Measurements from ENCODE around the gene PRELID2. TPM values are rescaled to one million over a fixed set of nuclear protein-coding genes. Genes with fewer than 3 reads are reported as not detected.
A peak's percentile ranks its signal among the peaks of the same experiment; 100 is the strongest.

The PRELID2 gene
- total RNA-seq, 1 experiment from 2014 or later, result 26.0 TPM

DNA sequence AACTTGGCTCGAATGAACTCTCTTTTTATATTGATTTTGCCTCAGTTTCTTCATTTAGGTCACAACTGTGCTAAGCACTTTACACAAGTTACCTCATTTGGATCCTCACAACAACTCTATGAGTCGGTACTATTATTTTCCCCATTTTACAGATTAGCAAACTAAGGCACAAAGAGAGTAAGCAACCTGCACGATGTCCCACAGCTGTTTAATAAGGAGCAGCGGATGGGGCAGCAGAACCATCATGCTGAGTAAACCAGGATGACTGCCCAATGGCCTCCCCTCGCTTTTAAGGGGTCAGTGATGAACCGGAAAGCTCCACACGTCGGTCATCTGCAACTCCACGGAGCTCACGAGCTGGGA, 607 bp downstream of the PRELID2 start:
- ChIA-PET CTCF (interaction anchor here (1.0 to 1.9 kb wide), 4 partner anchors 9 to 207 kb away, joined by 3 to 8 read pairs (median 6); no protein-coding TSS in a partner anchor), POLR2A (interaction anchor here (1.6 kb wide), 1 partner anchor 191 kb away, joined by 4 read pairs; no protein-coding TSS in a partner anchor)
- no peaks in the 10 kb centered on the region for H3K36me3 ChIP-seq (ENCODE audit: control insufficient read depth, insufficient read depth, low read length)
- peaks cover 19% of the 10 kb centered on the region for H3K4me1 ChIP-seq
- H3K9me3 Mint-ChIP-seq (ENCODE audit: unreplicated experiment), result no peaks in the 10 kb centered on the region
- BruUV-seq (replicated peaks), result no TSS peak
- peaks cover 23% of the 10 kb centered on the region for H3K4me1 Mint-ChIP-seq (ENCODE audit: low read depth, unreplicated experiment)
- TF ChIP-seq, protein P1, sequence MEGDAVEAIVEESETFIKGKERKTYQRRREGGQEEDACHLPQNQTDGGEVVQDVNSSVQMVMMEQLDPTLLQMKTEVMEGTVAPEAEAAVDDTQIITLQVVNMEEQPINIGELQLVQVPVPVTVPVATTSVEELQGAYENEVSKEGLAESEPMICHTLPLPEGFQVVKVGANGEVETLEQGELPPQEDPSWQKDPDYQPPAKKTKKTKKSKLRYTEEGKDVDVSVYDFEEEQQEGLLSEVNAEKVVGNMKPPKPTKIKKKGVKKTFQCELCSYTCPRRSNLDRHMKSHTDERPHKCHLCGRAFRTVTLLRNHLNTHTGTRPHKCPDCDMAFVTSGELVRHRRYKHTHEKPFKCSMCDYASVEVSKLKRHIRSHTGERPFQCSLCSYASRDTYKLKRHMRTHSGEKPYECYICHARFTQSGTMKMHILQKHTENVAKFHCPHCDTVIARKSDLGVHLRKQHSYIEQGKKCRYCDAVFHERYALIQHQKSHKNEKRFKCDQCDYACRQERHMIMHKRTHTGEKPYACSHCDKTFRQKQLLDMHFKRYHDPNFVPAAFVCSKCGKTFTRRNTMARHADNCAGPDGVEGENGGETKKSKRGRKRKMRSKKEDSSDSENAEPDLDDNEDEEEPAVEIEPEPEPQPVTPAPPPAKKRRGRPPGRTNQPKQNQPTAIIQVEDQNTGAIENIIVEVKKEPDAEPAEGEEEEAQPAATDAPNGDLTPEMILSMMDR (IDR thresholded peaks at IDR 0.05; ENCODE audit: insufficient read depth in 1 of 2, low read depth in 1 of 2, low read length in 1 of 2, severe bottlenecking in 1 of 2, unreplicated experiment in 1 of 2), result no peak
- no peak overlapping the region for H3K27ac Mint-ChIP-seq (ENCODE audit: unreplicated experiment)
- no peaks in the 10 kb centered on the region for H3K27me3 ChIP-seq (replicated peaks; ENCODE audit: control insufficient read depth, insufficient read depth, low read length)
- intact Hi-C loops (cut with micrococcal nuclease; ENCODE audit: unreplicated experiment), result loop anchor here (5.0 kb wide), 1 partner anchor 193 kb away; no protein-coding TSS in a partner anchor
- peaks cover 5% of the 10 kb centered on the region for H3K36me3 Mint-ChIP-seq (ENCODE audit: insufficient read depth, unreplicated experiment)
- H3K4me3 ChIP-seq (ENCODE audit: low read depth, low read length), result peak overlapping the region; percentile 82
- no peak for DNase-seq
- no peaks in the 10 kb centered on the region for H3K27me3 Mint-ChIP-seq (ENCODE audit: insufficient read depth, unreplicated experiment)
- H3K9me3 ChIP-seq, result no peaks in the 10 kb centered on the region
- peak overlapping the region; percentile 72 for H3K4me3 Mint-ChIP-seq (ENCODE audit: unreplicated experiment)

DNA sequence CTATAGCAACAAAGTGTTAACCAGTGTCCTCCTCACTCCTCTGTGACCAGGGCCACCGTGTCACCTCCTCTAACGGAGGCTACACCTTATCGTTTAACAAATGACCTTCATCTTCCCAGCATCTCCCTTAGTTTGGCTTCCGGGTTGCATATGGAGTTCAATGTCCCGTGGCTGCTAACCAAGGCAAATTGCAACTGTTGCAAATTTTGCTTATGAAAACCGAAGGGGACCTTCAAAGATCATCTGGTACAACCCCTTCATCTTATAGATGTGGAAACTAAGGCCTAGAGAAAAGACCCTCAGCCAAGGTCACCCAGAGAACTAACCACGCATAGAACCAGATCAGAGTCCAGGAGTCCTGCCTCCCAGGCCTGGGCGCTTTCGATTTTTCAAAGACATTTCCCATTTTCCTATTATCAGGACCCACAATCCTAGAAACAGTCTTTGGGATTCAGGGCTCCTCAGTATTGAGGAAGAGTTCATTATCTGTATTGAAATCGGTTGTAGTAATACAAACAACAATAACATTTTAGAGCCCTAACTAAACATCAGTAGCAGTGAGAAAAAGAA, 1.4 kb downstream of the PRELID2 start:
- Mint-ChIP-seq H3K9me3 (ENCODE audit: unreplicated experiment) (no peaks in the 10 kb centered on the region), H3K27ac (ENCODE audit: unreplicated experiment) (no peak overlapping the region), H3K4me3 (ENCODE audit: unreplicated experiment) (peak overlapping the region; percentile 72), H3K27me3 (ENCODE audit: insufficient read depth, unreplicated experiment) (no peaks in the 10 kb centered on the region), H3K36me3 (ENCODE audit: insufficient read depth, unreplicated experiment) (peaks cover 5% of the 10 kb centered on the region), H3K4me1 (ENCODE audit: low read depth, unreplicated experiment) (peaks cover 23% of the 10 kb centered on the region)
- ChIA-PET POLR2A (no interaction called here), CTCF (no interaction called here)
- no TSS peak for BruUV-seq (replicated peaks)
- no peaks in the 10 kb centered on the region for H3K9me3 ChIP-seq
- DNase-seq, result no peak
- H3K36me3 ChIP-seq (ENCODE audit: control insufficient read depth, insufficient read depth, low read length), result no peaks in the 10 kb centered on the region
- no peaks in the 10 kb centered on the region for H3K27me3 ChIP-seq (replicated peaks; ENCODE audit: control insufficient read depth, insufficient read depth, low read length)
- intact Hi-C loops (cut with micrococcal nuclease; ENCODE audit: unreplicated experiment), result loop anchor here (5.0 kb wide), 1 partner anchor 194 kb away; no protein-coding TSS in a partner anchor
- H3K4me3 ChIP-seq (ENCODE audit: low read depth, low read length), result peak overlapping the region; percentile 82
- peaks cover 19% of the 10 kb centered on the region for H3K4me1 ChIP-seq
- TF ChIP-seq, protein P1 (IDR thresholded peaks at IDR 0.05; ENCODE audit: insufficient read depth in 1 of 2, low read depth in 1 of 2, low read length in 1 of 2, severe bottlenecking in 1 of 2, unreplicated experiment in 1 of 2), result no peak

DNA sequence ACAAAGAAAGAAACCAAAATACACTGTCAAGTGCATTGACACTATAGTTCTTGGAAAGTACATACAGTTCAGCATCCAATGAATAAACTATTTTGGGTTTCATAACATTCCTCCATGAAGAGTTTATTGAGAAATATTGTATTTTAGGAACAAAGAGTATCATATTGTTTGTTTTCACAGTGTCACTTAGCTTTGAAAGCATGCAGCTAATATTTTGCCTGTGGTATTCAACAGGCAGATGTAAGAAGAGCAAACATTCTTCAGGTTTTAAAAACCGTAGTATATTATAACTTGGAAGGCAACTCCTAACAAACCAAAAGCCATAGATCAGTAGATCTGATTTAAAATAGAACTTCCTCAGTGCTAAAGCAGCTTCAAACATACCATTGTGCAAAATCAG, 4.5 kb downstream of the PRELID2 start:
- H3K27ac Mint-ChIP-seq (ENCODE audit: unreplicated experiment), result no peak overlapping the region
- DNase-seq, result no peak
- Histone ChIP-seq H3K4me3 (ENCODE audit: low read depth, low read length) (no peak overlapping the region), H3K36me3 (ENCODE audit: control insufficient read depth, insufficient read depth, low read length) (no peaks in the 10 kb centered on the region), H3K4me1 (peaks cover 12% of the 10 kb centered on the region), H3K9me3 (no peaks in the 10 kb centered on the region), H3K27me3 (replicated peaks; ENCODE audit: control insufficient read depth, insufficient read depth, low read length) (no peaks in the 10 kb centered on the region)
- CTCF ChIA-PET, result interaction anchor here (0.5 to 0.8 kb wide), 3 partner anchors 35 to 130 kb away, joined by 3 to 7 read pairs (median 5); no protein-coding TSS in a partner anchor
- no peaks in the 10 kb centered on the region for H3K27me3 Mint-ChIP-seq (ENCODE audit: insufficient read depth, unreplicated experiment)
- intact Hi-C loops (cut with micrococcal nuclease; ENCODE audit: unreplicated experiment), result loop anchor here (5.0 kb wide), 1 partner anchor 197 kb away; no protein-coding TSS in a partner anchor
- no peaks in the 10 kb centered on the region for H3K9me3 Mint-ChIP-seq (ENCODE audit: unreplicated experiment)
- BruUV-seq (replicated peaks), result no TSS peak
- H3K4me1 Mint-ChIP-seq (ENCODE audit: low read depth, unreplicated experiment), result peaks cover 27% of the 10 kb centered on the region
- POLR2A ChIA-PET, result no interaction called here
- H3K36me3 Mint-ChIP-seq (ENCODE audit: insufficient read depth, unreplicated experiment), result no peaks in the 10 kb centered on the region
- TF ChIP-seq, protein P1 (IDR thresholded peaks at IDR 0.05; ENCODE audit: insufficient read depth in 1 of 2, low read depth in 1 of 2, low read length in 1 of 2, severe bottlenecking in 1 of 2, unreplicated experiment in 1 of 2), result no peak
- no peak overlapping the region for H3K4me3 Mint-ChIP-seq (ENCODE audit: unreplicated experiment)

All from Caco-2 (cell line).